NCI-H146 treated with DMSO at 0.1 percent for 48 hours (cell line): Measurements from ENCODE around the gene HRG.

Source experiments
- DNase-seq: peaks from one replicate; lab custom pipeline; 2025; ENCODE audit not compliant: unreplicated experiment; lab: John Stamatoyannopoulos, UW

Gene HRG

GRCh38 chr3:186637686-186638085, 28.1 kb upstream of the HRG start:
- DNase-seq: no peak

DNA sequence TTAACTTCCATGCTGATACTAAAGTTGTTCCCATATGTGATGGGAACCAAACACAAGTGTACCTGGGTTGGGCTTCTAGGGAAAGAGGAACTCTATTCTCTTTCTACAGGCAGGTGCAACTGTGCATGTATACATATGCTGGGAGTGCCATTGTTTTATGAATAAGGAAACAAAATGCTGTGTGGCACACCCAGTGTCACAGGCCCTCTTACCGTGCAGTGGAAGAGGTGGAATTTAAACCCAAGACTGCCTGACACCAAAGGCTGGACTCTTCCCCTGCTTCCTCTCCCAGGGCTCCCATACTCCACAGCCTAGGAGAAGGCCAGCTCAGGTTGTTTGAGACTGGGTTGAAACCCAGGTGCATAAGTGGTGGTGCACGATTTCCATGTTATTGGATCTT, 27.6 kb upstream of the HRG start:
- DNase-seq: no peak

DNA sequence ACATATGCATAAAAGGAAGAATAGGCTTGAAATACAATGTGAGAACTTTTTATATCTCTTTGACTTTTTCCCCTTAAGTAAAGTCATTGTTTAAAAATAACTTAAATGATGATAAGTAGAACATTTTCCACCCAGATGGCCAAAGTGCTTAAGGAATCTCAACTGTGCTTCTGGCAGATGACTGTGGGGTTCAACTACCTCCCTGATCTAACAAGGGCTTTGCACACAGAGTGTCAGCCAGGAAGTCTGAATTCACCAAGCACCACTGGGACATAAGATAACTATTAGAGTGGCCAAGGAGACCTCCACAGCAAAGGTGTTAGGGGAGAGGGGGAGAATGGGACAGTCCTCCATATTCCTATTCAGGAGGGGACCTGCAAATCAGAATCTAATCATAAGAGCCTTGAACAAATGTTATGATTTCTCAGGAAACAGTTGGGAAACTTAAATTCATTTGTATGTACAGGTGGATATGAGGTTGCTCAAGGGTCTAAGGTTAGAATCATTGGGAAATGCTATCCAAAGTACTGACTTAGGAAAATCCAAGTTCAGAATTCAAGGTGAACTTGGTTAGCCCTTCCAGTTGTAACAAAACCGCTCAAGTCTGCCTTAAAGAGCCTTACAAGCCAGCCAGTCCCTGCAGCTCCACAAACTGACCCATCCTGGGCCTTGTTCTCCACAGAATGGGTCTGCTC, 25.9 kb upstream of the HRG start, which contains the start of gene FETUB:
TSS of gene FETUB (plus strand) at position 622 of the 695 bp plus-strand sequence. CDS start at position 684, 62 bp downstream.
- DNase-seq: no peak

DNA sequence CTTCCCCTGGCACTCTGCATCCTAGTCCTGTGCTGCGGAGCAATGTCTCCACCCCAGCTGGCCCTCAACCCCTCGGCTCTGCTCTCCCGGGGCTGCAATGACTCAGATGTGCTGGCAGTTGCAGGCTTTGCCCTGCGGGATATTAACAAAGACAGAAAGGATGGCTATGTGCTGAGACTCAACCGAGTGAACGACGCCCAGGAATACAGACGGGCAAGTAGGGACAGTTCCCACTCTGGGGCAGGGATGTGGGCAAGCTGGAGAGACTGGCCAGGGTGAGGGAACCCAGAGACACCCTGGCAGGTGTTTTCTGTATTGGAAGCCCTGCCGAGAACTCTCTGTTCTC, 25.4 kb upstream of the HRG start:
- no peak for DNase-seq

DNA sequence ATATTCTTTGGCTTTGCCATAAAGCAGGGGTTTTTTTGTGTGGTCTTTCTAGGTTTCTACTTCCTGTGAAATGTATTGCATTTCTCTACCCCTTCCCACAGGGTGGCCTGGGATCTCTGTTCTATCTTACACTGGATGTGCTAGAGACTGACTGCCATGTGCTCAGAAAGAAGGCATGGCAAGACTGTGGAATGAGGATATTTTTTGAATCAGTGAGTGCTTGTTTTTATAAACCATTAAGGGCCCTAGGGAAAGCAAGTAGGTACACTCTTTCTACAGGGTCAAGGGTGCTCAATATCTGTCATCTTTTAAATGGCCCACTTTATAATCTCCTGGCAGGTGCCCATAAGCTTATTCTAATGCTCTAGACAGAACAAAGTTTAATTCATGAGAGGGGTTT, 24.9 kb upstream of the HRG start:
- no peak for DNase-seq

DNA sequence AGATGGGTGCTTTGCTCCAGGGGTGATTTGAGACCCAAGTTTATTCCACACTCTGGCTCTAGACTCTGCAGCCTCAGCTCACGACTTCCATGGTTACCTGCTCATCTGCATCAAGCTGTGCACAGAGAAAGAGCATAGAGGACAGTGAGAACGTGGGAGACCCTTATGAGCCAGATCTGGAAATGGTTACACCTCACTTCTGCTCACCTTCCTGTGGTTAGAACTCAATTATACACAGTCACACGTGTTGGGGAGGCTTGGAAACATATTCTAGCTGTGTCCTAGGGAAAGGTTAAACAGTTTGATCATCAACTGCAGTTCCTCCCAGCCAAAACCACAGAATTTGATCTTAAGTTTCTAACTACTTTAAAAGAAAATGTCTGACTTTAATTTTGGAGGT, 23.8 kb upstream of the HRG start:
- DNase-seq: no peak

- no peak for DNase-seq
Observed at GRCh38 chr3:186643493-186643892, 22.3 kb upstream of the HRG start.

DNA sequence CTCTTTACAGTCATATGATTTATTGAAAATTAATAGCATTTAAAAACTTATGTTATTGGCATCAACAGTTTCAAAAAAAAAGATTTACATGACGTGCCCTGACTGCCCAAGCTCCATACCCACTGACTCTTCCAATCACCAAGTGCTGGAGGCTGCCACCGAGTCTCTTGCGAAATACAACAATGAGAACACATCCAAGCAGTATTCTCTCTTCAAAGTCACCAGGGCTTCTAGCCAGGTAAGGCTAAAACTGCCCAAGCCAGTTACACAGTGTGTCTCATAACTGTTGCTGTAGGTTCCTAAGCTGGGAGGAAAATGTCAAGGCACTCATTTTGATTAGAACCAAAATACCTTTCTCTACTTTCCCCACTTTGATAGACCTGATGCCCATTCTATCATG, 21.1 kb upstream of the HRG start:
- DNase-seq: no peak

DNA sequence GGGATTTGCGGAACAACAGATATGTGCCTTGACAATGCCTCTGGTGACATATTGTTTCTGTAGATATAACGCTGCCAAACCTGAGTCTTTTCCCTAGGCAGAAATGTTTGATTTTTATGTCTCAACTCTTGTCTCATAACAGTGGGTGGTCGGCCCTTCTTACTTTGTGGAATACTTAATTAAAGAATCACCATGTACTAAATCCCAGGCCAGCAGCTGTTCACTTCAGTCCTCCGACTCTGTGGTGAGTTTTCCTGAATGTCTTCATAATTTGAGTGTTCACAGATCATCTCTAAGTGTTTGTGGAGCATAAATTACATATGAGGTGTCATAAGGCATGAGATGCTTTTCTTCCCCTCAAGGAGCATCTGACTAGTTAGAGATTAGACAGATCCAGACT, 19.7 kb upstream of the HRG start:
- DNase-seq: no peak

DNA sequence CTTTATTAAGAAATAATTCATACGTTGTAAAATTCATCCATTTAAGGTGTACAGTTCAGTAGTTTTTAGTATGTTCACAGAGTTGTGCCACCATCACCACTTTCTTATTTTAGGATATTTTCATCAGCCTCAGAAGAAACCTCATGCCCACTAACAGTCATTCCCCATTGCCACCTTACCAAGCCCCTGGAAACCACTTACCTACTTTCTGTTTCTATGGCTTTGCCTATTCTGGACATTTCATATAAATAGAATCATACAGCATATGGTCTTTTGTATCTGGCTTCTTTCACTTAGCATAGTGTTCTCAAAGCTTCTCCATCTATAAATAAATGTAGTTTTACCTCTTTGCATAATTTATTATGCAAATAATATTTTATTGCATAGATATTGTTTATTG, 19.0 kb upstream of the HRG start:
- DNase-seq: no peak

DNA sequence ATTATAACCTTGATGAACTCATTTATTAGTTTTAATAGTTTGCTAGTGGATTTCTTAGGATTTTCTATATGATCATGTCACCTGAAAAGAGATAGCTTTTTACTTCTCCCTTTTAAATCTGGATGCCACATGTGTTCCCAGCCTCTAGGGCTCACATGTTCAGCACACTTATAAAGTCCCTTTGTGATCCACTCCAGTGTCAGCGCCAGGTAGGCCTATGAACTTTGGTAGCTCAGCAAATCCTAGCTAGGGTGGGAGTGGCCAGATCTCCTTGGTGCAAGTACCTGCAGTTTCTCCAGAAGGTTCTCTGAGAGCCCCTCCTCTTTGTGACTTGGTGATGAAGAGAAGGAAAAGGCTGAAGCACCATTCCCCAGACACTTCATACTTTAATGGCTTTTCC, 17.0 kb upstream of the HRG start:
- DNase-seq: no peak

DNA sequence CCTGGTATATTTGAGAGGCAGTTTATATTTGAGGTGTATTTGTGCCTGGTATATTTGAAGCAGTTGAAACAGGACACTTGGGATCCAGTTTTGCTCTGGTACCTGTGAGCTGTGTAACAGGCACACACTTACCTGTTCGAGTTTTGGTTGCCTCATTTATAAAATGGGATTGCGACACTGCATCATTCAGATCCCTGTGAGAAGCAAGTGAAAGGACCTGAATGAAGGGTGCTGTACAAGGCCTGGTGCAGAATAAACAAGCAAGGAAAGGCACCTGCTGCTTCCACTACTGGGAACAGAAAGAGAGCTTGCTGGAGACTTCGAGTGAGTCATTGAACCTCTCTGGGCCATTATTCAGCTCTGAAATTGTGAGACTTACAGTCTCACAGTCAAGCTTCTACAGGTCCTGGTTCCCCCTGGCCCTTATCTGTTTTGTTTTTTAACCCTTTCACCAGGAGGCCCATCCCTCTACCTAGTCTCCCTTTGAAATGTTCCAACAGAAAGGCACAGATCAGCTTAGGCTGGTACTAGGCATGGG, 14.1 kb upstream of the HRG start:
- DNase-seq: no peak

DNA sequence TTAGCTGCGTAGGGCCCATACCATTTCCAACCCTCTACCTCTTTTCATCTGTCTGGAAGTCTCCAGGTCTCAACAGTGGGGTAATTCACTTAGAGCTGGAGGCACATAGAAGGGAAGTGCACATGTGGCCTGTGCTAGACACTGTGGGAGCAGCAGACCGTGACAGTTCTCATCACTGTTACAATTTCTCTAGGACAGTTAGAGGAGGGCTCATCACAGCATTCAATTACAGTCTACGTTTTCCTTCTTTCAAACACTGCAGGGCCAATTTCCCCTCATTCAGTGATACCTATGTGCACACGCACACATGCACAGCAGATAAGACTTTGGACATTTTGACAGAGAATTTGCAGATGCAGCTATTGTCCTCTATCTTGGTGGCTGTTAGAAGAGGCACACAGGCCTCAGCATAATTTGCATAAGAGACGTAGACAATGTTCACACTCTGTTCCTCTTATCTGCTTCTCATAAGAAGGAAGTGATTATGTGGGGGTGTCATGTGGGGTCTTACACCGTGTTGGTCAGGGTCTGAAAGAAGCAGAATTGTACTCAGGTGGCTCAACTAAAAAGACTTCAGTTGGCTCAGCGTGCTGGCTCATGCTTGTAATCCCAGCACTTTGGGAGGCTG, 12.6 kb upstream of the HRG start:
- DNase-seq: no peak

DNA sequence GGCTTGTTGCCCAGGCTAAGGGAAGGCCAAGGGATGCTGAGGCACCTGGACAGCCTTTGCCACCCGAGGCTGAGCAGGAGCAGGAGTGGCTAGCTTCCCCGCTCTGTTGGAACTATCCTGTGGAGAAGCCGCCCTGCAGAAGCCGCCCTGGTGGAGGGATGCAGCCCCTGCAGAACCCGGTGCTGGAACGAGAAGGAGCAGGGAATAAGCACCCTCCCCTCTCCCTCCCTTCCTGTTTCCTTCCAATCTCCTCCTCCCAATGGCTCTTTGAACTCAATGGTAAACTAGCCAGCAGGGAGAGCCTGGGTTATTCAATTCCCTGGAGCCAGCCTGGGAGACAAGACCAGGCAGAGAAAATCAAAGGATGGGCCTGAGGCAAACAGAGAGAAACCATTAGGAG, 11.8 kb upstream of the HRG start:
- no peak for DNase-seq

GRCh38 chr3:186663361-186664118, 2.3 kb upstream of the HRG start:
- DNase-seq: no peak

DNA sequence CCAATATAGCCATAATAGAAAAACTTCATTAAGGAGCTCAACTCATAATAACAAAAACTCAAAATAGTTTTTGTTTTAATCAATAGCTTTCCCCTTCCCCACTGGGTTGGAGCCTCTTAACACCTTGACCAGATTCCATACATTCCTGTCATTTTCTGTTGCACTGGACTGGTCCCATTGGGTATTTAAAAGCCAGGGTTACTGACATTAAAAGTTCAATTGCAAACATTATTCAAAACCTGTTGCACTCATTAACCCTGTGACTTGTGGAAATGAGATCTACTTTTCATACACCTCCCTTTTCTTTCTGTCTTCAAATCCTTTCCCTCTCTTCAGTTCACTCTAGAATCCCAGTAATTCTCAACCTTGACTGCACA, 1.7 kb upstream of the HRG start:
- DNase-seq: no peak

- no peak for DNase-seq
Observed at GRCh38 chr3:186664506-186664905, 1.3 kb upstream of the HRG start.

- no peak for DNase-seq
Observed at GRCh38 chr3:186668426-186668825, 2.6 kb downstream of the HRG start.

- DNase-seq: no peak
Observed at GRCh38 chr3:186669378-186670084, 3.7 kb downstream of the HRG start.

GRCh38 chr3:186670155-186670554, 4.3 kb downstream of the HRG start:
- DNase-seq: no peak

DNA sequence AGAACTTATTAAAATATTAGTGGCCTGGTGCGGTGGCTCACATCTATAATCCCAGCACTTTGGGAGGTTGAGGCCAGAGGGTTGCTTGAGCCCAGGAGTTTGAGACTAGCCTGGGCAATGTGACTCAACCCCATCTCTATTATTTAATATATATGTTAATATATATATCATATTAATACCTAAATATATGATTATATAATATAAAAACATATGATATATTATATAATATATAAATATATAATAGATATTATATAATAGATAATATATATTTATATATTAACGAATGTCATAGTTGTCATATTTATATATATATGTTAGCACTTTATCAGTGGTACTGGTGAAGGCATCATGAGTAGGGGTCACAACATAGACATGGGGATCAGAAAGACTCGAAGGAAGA, 5.2 kb downstream of the HRG start:
- DNase-seq: no peak

GRCh38 chr3:186678604-186679003, 12.8 kb downstream of the HRG start:
- DNase-seq: no peak
